ENCODE data around the gene CLDN19.
A peak's percentile ranks its signal among the peaks of the same experiment; 100 is the strongest.
"Not testable (repeated sequence)": the region's sequence is repeated elsewhere in the genome, so short reads cannot be mapped to it uniquely, and the experiment has no call there.

Gene CLDN19

DNA sequence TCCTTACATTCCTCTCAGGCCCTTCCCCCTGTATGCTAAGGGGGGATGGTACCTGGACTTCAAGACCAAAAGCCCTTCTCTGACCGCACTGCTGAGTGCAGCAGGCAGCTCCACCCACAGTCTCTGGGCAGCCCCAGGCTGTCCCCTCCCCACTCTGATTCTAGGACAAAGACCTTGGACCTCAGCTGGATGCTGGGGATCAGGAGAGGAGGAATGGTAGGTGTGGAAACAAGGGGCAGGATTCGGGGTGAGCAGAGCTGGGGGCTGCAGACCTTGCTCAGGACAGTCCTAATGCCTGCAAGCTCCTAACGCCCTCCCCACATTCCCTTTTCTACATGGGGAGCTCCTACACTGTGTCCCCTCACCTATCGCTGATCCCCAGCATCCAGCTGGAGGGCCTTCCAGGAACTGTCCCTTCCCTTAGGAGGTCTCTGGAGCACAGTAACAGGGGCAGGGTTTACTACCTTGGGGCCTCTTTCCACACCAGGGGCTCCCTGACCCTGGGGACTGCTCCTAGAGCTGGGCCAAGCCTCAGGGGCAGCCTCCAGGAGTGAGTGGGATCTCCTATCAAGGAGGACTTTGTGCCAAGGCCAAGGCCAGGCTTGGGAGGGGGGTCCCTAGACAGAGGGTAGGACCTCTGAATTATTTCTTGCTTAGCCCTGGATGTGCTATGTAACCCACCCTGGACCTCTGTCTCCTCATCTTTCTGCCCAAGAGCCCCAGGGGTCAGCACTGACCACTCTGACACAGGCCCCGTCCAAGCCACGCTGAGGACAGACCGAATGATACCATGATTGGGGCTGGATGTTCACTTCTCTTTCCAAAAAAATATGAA, 5.6 kb downstream of the CLDN19 start:
- TF ChIP-seq CTCF (IDR thresholded peaks at IDR 0.05; ENCODE audit: control extremely low read depth, extremely low read depth, low read depth, missing control alignments), result no peak
- no peak for DNase-seq (ENCODE audit: extremely low spot score)
- ChIA-PET CTCF (interaction anchor here (1.0 to 2.4 kb wide), 4 partner anchors 12 to 561 kb away, joined by 3 to 6 read pairs (median 5); no protein-coding TSS in a partner anchor), POLR2A (interaction anchor here (0.6 kb wide), 1 partner anchor 127 kb away, joined by 3 read pairs; no protein-coding TSS in a partner anchor)

GRCh38 chr1:42733415-42734200, 6.4 kb downstream of the CLDN19 start:
- ChIA-PET POLR2A (interaction anchor here (0.6 kb wide), 1 partner anchor 126 kb away, joined by 3 read pairs; no protein-coding TSS in a partner anchor), CTCF (interaction anchor here (1.0 to 2.1 kb wide), 3 partner anchors 19 to 560 kb away, joined by 3 to 5 read pairs (median 5); no protein-coding TSS in a partner anchor)
- no peak for TF ChIP-seq CTCF (IDR thresholded peaks at IDR 0.05; ENCODE audit: control extremely low read depth, extremely low read depth, low read depth, missing control alignments)
- no peak for DNase-seq (ENCODE audit: extremely low spot score)

DNA sequence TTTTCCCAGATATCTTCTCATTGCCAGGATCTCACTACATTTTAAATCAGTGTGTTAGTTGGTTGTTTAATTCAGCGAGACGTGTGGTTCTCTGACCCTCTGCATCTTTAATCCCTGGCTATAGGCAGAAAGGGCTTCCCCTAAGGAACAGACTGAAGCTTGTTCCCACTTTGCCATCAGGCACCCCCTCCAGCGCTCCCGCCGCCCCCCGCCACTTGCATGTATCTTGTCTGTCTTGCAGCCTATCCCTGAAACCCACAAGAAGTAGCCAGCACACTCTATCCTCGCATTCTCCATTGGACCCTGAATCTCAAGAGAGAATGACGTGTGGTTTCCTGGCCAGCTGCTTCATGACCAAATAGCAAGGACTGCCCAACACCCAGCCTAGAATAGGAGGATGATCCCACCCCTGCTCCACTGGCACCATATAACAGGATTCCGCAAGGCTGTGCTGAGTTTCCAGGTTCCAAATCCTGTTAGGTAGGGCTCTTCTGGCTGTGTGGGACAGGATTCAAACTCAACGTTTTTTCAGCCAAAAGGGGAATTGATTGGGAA, 7.8 kb downstream of the CLDN19 start:
- no peak for TF ChIP-seq CTCF (IDR thresholded peaks at IDR 0.05; ENCODE audit: control extremely low read depth, extremely low read depth, low read depth, missing control alignments)
- ChIA-PET CTCF (no interaction called here), POLR2A (interaction anchor here (0.5 kb wide), 1 partner anchor 96 kb away, joined by 3 read pairs; no protein-coding TSS in a partner anchor)
- DNase-seq (ENCODE audit: extremely low spot score), result no peak

DNA sequence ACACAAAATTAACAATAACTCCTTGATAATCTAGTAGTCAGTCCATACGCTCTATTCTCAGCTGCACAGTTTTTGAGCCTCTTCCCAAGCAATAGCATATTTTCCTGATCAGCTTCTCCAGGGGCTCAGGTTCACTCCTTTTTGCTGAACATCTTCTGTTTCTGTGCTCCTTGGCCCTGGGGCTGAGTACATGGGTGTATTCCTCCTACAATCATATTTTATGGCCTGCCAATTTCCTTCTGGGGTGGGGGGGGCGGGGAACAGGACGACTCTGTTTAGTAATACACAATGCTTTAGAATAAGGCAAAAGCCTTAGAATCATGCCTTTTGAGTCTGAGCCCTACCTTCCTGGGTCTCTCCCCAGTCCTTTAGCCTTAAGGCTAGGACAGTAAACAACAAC, 8.5 kb downstream of the CLDN19 start:
- no peak for TF ChIP-seq CTCF (IDR thresholded peaks at IDR 0.05; ENCODE audit: control extremely low read depth, extremely low read depth, low read depth, missing control alignments)
- ChIA-PET POLR2A (interaction anchor here (0.5 kb wide), 1 partner anchor 95 kb away, joined by 3 read pairs; no protein-coding TSS in a partner anchor), CTCF (no interaction called here)
- DNase-seq (ENCODE audit: extremely low spot score), result no peak

DNA sequence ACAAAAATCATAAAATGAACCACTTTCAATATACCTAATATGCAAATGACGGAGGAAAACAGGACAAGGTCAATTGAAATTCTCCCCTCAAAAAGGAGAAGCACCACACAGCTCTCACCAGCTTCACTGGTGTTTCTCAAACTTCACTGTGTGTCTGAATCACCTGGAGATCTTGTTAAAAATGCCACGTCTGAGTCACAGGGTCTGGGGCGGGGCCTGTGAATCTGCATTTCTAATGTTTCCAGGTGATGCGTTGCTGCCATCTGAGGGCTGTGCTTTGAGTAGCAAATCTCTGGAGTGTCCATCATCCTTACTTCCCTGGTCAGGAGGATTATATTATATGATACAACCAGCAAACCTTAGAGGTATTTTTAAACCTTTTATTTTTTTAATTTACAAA, 9.0 kb downstream of the CLDN19 start:
- CTCF ChIA-PET, result no interaction called here
- POLR2A ChIA-PET, result no interaction called here
- DNase-seq (ENCODE audit: extremely low spot score), result no peak
- peak; percentile 10 for TF ChIP-seq CTCF (IDR thresholded peaks at IDR 0.05; ENCODE audit: control extremely low read depth, extremely low read depth, low read depth, missing control alignments)

- ChIA-PET CTCF (interaction anchor here (0.9 kb wide), 1 partner anchor 40 kb away, joined by 3 read pairs; no protein-coding TSS in a partner anchor), POLR2A (no interaction called here)
These were observed 10.0 kb downstream of the CLDN19 start for GRCh38 chr1:42730002-42730401.

DNA sequence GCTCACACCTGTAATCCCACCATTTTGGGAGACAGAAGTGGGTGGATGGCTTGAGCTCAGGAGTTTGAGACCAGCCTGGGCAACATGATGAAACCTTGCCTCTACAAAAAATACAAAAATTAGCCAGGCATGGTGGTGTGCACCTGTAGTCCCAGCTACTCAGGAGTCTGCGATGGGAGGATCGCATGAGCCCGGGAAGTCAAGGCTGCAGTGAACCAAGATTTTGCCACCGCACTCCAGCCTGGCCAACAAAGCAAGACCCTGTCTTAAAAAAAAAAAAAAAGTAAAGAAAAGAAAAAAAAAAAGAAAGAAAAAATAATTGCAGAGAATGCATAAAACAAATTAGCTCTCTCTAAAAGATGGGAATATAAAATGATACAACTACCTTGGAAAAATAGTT, 14.2 kb downstream of the CLDN19 start:
- DNase-seq (ENCODE audit: extremely low spot score); CTCF ChIA-PET; POLR2A ChIA-PET: not testable (repeated sequence)

More at GRCh38 chr1:42730002-42730401, 10.0 kb downstream of the CLDN19 start:
- TF ChIP-seq CTCF (IDR thresholded peaks at IDR 0.05; ENCODE audit: control extremely low read depth, extremely low read depth, low read depth, missing control alignments), result no peak
- DNase-seq (ENCODE audit: extremely low spot score), result no peak
